ENCODE data around the gene DEPDC5.
"Not testable (repeated sequence)": the region's sequence is repeated elsewhere in the genome, so short reads cannot be mapped to it uniquely, and the experiment has no call there.

The DEPDC5 gene

GRCh38 chr22:31753634-31754501 lies at the start of gene DEPDC5:
Gene DEPDC5, plus strand, starts transcription at chr22:31754019. Its CDS starts 903 bp downstream, at chr22:31754922.
- DNase-seq (ENCODE audit: low spot score), result peak; percentile 96

DNA sequence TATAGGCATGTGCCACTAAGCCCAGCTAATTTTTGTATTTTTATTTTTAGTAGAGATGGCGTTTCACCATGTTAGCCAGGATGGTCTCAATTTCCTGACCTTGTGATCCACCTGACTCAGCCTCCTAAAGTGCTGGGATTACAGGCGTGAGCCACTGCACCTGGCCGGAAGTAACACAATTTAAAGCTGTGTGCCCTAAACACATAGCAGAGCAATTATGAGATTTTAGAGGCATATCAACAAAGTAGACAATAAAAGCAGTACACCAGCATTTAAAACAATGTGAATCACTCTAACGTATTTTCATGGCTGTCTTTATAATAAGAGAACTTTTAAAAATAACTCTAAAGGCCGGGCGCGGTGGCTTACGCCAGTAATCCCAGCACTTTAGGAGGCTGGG lies 46.3 kb upstream of the DEPDC5 start:
- DNase-seq (ENCODE audit: low spot score), result no peak

GRCh38 chr22:31711226-31711625 lies 42.6 kb upstream of the DEPDC5 start:
- DNase-seq (ENCODE audit: low spot score), result not testable (repeated sequence)

GRCh38 chr22:31715147-31715778 lies 38.6 kb upstream of the DEPDC5 start:
- no peak for DNase-seq (ENCODE audit: low spot score)

DNA sequence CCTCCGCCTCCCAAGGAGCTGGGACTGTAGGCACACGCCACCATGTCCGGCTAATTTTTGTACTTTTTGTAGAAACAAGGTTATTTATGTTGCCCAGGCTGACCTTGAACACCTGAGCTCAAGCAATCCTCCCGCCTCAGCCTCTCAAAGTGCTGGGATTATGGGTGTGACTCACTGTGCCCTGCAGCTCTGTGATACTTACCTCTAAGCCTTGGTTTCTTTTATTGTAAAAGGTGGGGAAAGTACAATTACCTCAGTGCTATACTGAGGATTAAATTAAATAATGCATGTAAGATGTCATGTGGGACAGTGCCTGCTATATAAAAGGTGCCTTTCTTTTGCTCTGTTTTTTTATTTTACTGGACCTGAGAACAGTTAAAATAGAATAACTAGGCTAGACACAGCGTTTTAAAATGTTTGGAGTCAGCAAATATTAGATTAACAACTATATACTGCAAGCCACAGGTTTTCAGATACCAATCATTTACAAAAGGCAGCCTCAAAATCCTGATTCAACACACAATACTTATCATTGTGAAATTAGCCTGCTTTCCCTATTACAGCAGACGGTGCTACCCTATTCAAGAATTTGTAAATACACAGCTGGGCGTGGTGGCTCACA lies 33.9 kb upstream of the DEPDC5 start:
- DNase-seq (ENCODE audit: low spot score), result no peak

- no peak for DNase-seq (ENCODE audit: low spot score)
Observed at GRCh38 chr22:31723723-31724122, 30.1 kb upstream of the DEPDC5 start.

DNA sequence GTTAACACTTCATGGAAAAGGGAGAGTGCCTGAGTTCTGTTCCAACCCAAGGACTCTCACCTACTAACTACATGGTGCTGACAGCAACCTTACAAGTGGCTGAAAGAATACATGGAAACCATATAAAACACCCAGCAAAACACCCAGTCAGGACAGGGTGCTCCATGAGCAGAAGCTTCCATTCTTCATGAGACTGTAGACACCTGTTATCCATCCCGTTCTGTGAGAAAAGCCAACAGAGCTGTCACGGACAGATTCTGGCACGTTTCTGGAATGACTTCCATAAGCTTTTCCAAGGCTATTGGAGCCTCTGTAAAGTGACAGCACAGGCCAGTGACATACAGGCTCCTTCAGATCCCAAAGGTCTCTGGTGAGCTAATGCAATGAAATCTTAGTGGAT lies 27.1 kb upstream of the DEPDC5 start:
- no peak for DNase-seq (ENCODE audit: low spot score)

- DNase-seq (ENCODE audit: low spot score), result no peak
Observed at GRCh38 chr22:31728857-31729256, 25.0 kb upstream of the DEPDC5 start.

DNA sequence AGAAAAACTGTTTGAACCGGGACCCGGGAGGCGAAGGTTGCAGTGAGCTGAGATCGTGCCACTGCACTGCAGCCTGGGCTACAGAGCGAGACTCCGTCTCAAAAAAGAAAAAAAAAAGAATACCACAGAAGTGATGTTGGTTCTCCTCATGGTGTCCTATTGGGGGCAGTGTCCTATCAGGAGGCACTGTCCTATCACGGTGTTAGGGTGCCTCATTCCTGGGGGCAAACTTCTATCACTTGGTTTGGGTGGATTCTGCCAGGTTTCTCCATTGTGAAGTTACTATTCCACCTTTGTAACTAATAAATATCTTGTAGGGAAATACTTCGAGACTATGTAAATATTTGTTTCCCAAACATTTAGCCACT lies 23.5 kb upstream of the DEPDC5 start:
- DNase-seq (ENCODE audit: low spot score), result no peak

DNA sequence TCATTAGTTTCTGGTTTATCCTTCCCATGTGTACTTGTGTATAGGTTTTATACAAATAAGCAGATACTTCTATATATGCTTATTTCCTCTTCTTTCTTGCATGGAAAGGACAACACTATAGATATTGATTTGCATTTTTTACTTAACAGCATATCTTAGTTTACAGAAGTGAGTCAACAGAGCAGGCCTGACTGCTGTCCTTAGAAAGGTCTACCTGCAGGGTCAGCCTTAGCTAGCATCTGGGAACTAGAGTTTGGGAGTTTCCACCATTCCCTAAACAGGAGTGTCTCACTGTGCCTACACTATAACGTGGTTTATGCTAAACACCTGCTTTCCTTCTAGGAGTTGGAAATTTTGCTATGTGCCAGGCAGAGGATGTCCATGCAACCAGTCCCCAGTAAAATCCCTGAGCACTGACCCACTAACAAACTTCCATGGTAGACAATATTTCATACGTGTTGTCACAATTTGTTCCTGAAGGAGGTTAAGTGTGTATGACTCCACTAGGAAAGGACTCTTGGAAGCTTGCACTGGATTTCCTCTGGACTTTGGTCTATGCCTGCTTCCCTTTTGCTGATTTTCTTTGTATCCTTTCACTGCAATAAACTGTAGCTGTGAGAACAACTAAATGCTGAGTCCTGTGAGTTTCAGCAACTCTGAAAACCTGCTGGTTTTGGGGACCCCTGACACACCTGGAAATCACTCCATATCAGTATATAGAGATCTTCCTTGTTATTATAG lies 21.6 kb upstream of the DEPDC5 start:
- no peak for DNase-seq (ENCODE audit: low spot score)

DNA sequence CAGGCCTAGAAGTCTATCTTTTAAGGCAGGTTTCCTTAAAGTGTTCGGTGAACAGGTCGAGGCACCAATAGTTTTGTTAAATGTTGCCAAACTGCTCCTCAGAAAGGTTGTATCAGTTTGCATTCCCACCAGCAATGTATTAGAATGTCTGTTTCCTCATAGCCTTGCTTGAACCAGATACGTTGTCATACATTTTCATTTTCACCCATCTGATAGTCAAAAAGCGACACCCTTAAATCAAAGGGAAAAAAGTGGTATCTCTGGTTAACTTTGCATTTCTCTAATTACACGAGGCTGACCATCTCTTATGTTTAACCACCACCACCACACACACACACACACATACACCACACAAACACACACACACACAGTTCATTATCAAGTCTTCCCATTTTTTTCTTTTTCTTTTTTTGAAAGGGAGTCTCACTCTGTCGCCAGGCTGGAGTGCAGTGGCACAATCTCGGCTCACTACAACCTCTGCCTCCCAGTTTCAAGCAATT lies 20.2 kb upstream of the DEPDC5 start:
- no peak for DNase-seq (ENCODE audit: low spot score)

- DNase-seq (ENCODE audit: low spot score), result no peak
Observed at GRCh38 chr22:31734512-31734911, 19.3 kb upstream of the DEPDC5 start.

DNA sequence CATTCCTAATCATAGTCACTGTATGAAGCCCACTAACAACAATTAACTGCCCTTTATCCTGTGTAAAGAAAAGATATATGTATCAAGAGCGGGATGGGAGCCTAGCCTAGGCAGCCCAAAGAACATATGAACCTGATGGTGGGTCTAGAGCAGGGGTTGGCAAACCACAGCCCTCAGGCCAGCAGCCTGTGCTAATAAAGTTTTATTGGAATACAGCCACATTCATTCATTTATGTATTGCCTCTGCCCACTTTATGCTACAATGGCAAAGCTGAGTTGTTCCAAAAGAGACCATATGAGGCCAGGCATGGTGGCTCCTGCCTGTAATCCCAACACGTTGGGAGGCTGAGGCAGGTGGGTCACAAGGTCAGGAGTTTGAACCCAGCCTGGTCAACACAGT lies 17.4 kb upstream of the DEPDC5 start:
- DNase-seq (ENCODE audit: low spot score), result no peak

DNA sequence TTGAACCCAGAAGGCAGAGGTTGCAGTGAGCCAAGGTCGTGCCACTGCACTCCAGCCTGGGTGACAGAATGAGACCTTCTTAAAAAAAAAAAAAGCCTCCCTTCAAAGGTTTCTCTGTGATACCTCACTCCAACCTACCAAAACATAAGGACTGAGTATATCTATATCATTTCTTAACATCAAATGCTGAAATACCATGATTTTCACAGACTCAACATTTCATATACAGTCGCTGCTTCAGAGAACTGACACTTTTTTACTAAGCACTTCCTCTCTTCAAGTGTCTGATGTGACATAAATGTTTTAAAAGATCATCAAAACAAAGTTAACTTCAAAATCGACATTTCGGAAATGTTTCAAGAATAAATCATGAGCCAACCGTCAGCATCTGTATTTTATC lies 15.9 kb upstream of the DEPDC5 start:
- DNase-seq (ENCODE audit: low spot score), result no peak

GRCh38 chr22:31738566-31738965 lies 15.3 kb upstream of the DEPDC5 start:
- no peak for DNase-seq (ENCODE audit: low spot score)

DNA sequence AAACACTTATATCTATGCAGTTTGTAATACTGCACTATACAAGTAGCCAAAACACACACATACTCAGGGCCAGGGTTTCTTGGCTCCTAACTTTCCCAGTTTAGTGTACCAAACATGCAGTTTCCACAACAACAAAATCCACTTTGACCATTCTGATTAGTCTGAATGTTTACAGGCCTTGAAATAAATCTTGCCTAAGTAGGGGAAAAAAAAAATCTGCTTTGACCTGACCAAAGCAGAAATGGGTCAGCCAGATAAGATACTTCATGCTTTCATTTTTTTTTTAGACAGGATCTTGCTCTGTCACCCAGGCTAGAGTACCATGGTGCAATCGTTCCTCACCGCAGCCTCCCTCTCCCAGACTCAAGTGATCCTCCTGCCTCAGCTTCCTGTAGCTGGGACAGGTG lies 14.0 kb upstream of the DEPDC5 start:
- no peak for DNase-seq (ENCODE audit: low spot score)

DNA sequence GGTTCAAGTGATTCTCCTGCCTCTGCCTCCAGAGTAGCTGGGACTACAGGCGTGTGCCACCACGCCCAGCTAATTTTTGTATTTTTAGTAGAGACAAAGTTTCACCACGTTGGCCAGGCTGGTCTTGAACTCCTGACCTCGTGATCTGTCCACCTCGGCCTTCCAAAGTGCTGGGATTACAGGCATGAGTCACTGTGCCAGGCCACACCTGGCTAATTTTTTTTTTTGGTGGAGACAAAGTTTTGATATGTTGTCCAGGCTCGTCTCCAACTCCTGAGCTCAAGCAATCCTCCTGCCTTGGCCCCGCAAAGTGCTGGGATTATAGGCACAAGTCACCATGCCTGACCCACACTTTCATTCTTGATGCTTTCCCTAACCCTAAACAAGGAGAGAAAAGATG lies 13.5 kb upstream of the DEPDC5 start:
- DNase-seq (ENCODE audit: low spot score), result not testable (repeated sequence)

- no peak for DNase-seq (ENCODE audit: low spot score)
Observed at GRCh38 chr22:31742115-31742514, 11.7 kb upstream of the DEPDC5 start.

GRCh38 chr22:31742682-31743081 lies 11.1 kb upstream of the DEPDC5 start:
- no peak for DNase-seq (ENCODE audit: low spot score)

GRCh38 chr22:31743871-31744270 lies 9.9 kb upstream of the DEPDC5 start:
- DNase-seq (ENCODE audit: low spot score), result no peak

GRCh38 chr22:31747441-31747840 lies 6.4 kb upstream of the DEPDC5 start:
- DNase-seq (ENCODE audit: low spot score), result no peak

GRCh38 chr22:31748490-31748889 lies 5.3 kb upstream of the DEPDC5 start:
- DNase-seq (ENCODE audit: low spot score), result no peak
